Measurements from ENCODE around the gene AMIGO1. TPM values are rescaled to one million over a fixed set of nuclear protein-coding genes. Genes with fewer than 3 reads are reported as not detected.
A peak's percentile ranks its signal among the peaks of the same experiment; 100 is the strongest.

The AMIGO1 gene
- total and polyA plus RNA-seq, 7 donors = 0.60 to 12.1 (median 6.4) TPM

GRCh38 chr1:109522026-109522425, 12.5 kb upstream of the AMIGO1 start:
- WGBS, 2 donors = 89 to 91% methylated on average over 7 of the region's 7 CpGs
- Histone ChIP-seq H3K27ac (no peak overlapping the region), H3K4me3 (no peak overlapping the region), H3K36me3 (no peaks in the 10 kb centered on the region), H3K9me3 (no peaks in the 10 kb centered on the region), H3K27me3 (no peaks in the 10 kb centered on the region), H3K4me1 (no peaks in the 10 kb centered on the region)
- intact Hi-C loops (cut with DNase I) = no loop called here
- no peak for DNase-seq
- TF ChIP-seq CTCF (IDR thresholded peaks at IDR 0.05) (no peak), POLR2AphosphoS5 (IDR thresholded peaks at IDR 0.05) (no peak), POLR2A (IDR thresholded peaks at IDR 0.05) (no peak), EP300 (IDR thresholded peaks at IDR 0.05) (no peak)

GRCh38 chr1:109521002-109521951, 11.8 kb upstream of the AMIGO1 start:
- DNase-seq = no peak
- intact Hi-C loops (cut with DNase I) = no loop called here
- Histone ChIP-seq H3K36me3 (no peaks in the 10 kb centered on the region), H3K9me3 (no peaks in the 10 kb centered on the region), H3K27me3 (no peaks in the 10 kb centered on the region), H3K4me1 (no peaks in the 10 kb centered on the region), H3K27ac (no peak overlapping the region), H3K4me3 (no peak overlapping the region)
- TF ChIP-seq EP300 (IDR thresholded peaks at IDR 0.05) (no peak), POLR2AphosphoS5 (IDR thresholded peaks at IDR 0.05) (no peak)
- 79 to 82% methylated on average over 14 of the region's 14 CpGs for WGBS, 2 donors

- intact Hi-C loops (cut with DNase I) = no loop called here
- Histone ChIP-seq H3K4me1 (peaks cover 0 to 8% (median 0%) of the 10 kb centered on the region in 4 donors), H3K4me3 (no peak overlapping the region), H3K36me3 (no peaks in the 10 kb centered on the region), H3K27me3 (no peaks in the 10 kb centered on the region), H3K9me3 (no peaks in the 10 kb centered on the region), H3K27ac (no peak overlapping the region)
- DNase-seq = peak; percentile 3
- 67 to 91% methylated on average over 5 of the region's 5 CpGs for WGBS, 2 donors
- TF ChIP-seq POLR2A (IDR thresholded peaks at IDR 0.05) (no peak), EP300 (IDR thresholded peaks at IDR 0.05) (no peak), CTCF (IDR thresholded peaks at IDR 0.05) (no peak), POLR2AphosphoS5 (IDR thresholded peaks at IDR 0.05) (no peak)
Observed at GRCh38 chr1:109517337-109517736, 7.8 kb upstream of the AMIGO1 start.

GRCh38 chr1:109516872-109517271, 7.3 kb upstream of the AMIGO1 start:
- Histone ChIP-seq H3K27ac (no peak overlapping the region), H3K27me3 (no peaks in the 10 kb centered on the region), H3K4me3 (no peak overlapping the region), H3K4me1 (peaks cover 0 to 8% (median 0%) of the 10 kb centered on the region in 4 donors), H3K36me3 (no peaks in the 10 kb centered on the region), H3K9me3 (no peaks in the 10 kb centered on the region)
- intact Hi-C loops (cut with DNase I) = no loop called here
- DNase-seq = no peak
- 26 to 71% methylated on average over 5 of the region's 5 CpGs for WGBS, 2 donors
- no peak for TF ChIP-seq POLR2AphosphoS5 (IDR thresholded peaks at IDR 0.05)
- TF ChIP-seq POLR2A (IDR thresholded peaks at IDR 0.05) = no peak
- no peak for TF ChIP-seq CTCF (IDR thresholded peaks at IDR 0.05)
- TF ChIP-seq EP300 (IDR thresholded peaks at IDR 0.05) = no peak

GRCh38 chr1:109514846-109515245, 5.3 kb upstream of the AMIGO1 start:
- Histone ChIP-seq H3K36me3 (no peaks in the 10 kb centered on the region), H3K27ac (no peak overlapping the region), H3K4me3 (no peak overlapping the region), H3K9me3 (no peaks in the 10 kb centered on the region), H3K4me1 (peaks cover 0 to 16% (median 9%) of the 10 kb centered on the region in 4 donors), H3K27me3 (no peaks in the 10 kb centered on the region)
- intact Hi-C loops (cut with DNase I) = no loop called here
- DNase-seq = no peak
- WGBS, 2 donors = 86 to 89% methylated on average over 3 of the region's 3 CpGs
- no peak for TF ChIP-seq POLR2AphosphoS5 (IDR thresholded peaks at IDR 0.05)
- no peak for TF ChIP-seq EP300 (IDR thresholded peaks at IDR 0.05)
- no peak for TF ChIP-seq CTCF (IDR thresholded peaks at IDR 0.05)
- no peak for TF ChIP-seq POLR2A (IDR thresholded peaks at IDR 0.05)

Measured in sigmoid colon (tissue), 7 donors.